ENCODE results near the gene TTC28.

DNA sequence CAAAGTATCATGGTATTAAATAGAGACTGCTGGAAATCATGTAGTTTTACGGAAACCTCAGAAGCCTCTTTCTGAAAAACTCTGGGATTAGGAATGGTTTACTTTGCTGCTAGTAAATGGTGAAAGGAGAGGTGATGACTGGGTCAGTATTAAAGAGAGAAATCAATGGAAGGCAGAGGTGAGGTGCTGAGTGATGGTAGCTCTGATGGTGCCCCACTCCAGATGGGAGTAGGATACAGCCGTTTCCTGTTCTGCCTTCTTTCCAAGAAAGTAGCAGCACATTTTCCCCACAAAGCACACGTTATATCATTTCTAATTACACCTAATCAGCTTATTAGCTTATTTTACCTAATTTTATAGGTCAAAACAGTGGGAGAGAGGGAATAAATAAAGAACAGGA lies 493.0 kb downstream of the TTC28 start:
- TF ChIP-seq, protein P1, sequence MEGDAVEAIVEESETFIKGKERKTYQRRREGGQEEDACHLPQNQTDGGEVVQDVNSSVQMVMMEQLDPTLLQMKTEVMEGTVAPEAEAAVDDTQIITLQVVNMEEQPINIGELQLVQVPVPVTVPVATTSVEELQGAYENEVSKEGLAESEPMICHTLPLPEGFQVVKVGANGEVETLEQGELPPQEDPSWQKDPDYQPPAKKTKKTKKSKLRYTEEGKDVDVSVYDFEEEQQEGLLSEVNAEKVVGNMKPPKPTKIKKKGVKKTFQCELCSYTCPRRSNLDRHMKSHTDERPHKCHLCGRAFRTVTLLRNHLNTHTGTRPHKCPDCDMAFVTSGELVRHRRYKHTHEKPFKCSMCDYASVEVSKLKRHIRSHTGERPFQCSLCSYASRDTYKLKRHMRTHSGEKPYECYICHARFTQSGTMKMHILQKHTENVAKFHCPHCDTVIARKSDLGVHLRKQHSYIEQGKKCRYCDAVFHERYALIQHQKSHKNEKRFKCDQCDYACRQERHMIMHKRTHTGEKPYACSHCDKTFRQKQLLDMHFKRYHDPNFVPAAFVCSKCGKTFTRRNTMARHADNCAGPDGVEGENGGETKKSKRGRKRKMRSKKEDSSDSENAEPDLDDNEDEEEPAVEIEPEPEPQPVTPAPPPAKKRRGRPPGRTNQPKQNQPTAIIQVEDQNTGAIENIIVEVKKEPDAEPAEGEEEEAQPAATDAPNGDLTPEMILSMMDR (IDR thresholded peaks at IDR 0.05): no peak
- no peak for TF ChIP-seq POLR2A (IDR thresholded peaks at IDR 0.05)

Measured in gastroesophageal sphincter (tissue), 3 donors.